ENCODE data around the gene RNF148. TPM values are rescaled to one million over a fixed set of nuclear protein-coding genes. Genes with fewer than 3 reads are reported as not detected.

The RNF148 gene
- total and polyA plus RNA-seq, 9 of the 15 experiments (the other 6 are each of a cell fraction or from before 2014, with no cell fraction given), result not detected

DNA sequence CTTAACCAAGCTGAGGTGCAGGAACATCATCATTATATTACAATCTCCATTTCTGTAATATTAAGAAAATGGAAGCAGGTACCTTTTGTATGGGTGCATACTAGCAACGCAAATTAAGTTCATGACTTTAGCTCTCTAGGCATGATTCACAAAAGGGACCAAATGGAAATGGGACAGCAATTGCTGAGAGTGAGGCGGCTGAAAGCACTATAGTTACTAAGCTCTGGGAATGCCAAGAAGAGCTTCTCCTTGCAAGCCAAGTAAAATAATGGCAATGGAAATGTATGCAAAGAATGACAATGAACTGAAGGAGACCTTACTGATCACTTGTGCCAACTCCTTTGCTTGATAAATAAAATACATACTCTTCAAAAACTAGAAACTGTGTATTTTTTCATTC lies 36.2 kb upstream of the RNF148 start (continued):
- TF ChIP-seq, protein P1, sequence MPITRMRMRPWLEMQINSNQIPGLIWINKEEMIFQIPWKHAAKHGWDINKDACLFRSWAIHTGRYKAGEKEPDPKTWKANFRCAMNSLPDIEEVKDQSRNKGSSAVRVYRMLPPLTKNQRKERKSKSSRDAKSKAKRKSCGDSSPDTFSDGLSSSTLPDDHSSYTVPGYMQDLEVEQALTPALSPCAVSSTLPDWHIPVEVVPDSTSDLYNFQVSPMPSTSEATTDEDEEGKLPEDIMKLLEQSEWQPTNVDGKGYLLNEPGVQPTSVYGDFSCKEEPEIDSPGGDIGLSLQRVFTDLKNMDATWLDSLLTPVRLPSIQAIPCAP (CRISPR knock-in tag; IDR thresholded peaks at IDR 0.05; ENCODE audit: borderline replicate concordance), result no peak
- no peak for TF ChIP-seq ESRRB (CRISPR knock-in tag; IDR thresholded peaks at IDR 0.05; ENCODE audit: borderline replicate concordance)
- TF ChIP-seq ZNF778 (CRISPR knock-in tag; IDR thresholded peaks at IDR 0.05), result no peak
- TF ChIP-seq KAT7 (CRISPR knock-in tag; IDR thresholded peaks at IDR 0.05; ENCODE audit: borderline replicate concordance), result no peak
- TF ChIP-seq ZFX (CRISPR knock-in tag; IDR thresholded peaks at IDR 0.05), result no peak
- TF ChIP-seq, protein P2, sequence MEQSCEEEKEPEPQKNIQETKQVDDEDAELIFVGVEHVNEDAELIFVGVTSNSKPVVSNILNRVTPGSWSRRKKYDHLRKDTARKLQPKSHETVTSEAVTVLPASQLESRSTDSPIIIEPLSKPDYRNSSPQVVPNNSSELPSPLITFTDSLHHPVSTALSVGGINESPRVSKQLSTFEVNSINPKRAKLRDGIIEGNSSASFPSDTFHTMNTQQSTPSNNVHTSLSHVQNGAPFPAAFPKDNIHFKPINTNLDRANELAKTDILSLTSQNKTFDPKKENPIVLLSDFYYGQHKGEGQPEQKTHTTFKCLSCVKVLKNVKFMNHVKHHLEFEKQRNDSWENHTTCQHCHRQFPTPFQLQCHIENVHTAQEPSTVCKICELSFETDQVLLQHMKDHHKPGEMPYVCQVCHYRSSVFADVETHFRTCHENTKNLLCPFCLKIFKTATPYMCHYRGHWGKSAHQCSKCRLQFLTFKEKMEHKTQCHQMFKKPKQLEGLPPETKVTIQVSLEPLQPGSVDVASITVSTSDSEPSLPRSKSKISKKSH (CRISPR knock-in tag; IDR thresholded peaks at IDR 0.05), result no peak
- TF ChIP-seq, protein P3, sequence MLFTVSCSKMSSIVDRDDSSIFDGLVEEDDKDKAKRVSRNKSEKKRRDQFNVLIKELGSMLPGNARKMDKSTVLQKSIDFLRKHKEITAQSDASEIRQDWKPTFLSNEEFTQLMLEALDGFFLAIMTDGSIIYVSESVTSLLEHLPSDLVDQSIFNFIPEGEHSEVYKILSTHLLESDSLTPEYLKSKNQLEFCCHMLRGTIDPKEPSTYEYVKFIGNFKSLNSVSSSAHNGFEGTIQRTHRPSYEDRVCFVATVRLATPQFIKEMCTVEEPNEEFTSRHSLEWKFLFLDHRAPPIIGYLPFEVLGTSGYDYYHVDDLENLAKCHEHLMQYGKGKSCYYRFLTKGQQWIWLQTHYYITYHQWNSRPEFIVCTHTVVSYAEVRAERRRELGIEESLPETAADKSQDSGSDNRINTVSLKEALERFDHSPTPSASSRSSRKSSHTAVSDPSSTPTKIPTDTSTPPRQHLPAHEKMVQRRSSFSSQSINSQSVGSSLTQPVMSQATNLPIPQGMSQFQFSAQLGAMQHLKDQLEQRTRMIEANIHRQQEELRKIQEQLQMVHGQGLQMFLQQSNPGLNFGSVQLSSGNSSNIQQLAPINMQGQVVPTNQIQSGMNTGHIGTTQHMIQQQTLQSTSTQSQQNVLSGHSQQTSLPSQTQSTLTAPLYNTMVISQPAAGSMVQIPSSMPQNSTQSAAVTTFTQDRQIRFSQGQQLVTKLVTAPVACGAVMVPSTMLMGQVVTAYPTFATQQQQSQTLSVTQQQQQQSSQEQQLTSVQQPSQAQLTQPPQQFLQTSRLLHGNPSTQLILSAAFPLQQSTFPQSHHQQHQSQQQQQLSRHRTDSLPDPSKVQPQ (CRISPR knock-in tag; IDR thresholded peaks at IDR 0.05; ENCODE audit: borderline replicate concordance), result no peak
